Amniotic stem cell (primary cell): ENCODE measurements around the gene GP9.
"Not testable (repeated sequence)": the region's sequence is repeated elsewhere in the genome, so short reads cannot be mapped to it uniquely, and the experiment has no call there.

Experiments
- DNase-seq: peaks from one replicate; lab custom pipeline; 2025; lab: John Stamatoyannopoulos, UW

The GP9 gene

DNA sequence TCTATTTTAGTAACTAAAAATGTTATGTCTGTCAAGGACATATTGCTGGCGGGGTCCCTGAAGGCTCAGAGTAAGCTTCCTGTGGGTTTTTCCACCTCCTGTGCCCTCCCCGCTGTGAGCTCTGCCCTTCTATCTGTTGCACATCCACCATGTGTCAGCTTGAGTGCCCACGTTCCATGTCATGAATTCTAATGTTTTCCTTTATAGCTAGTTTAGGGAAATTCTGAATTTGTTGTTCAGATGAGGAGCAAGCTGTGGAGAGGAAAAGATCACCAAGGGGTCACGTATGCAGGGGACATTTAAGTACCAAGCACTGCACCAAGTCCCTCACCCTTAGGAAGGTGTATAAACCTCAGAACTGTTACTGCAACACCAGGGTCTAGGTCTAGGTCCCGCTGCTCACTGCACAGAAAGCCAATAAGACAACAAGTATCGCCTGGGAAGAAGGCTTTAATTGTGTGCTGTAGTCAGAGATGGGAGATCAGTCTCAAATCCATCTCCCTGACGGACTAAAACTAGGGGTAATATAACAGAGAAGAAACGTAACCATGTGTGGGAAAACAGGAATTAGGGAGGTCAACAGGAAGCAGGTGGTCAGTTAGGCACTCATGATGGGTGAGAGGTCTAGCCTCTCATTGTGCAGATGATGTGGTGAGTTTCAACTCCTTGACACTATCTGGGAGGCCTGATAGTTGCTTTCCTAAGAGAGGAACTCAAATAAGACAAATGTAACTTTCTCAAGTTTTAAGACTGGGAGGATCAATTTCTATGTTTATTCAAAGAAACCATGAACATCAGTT lies 9.7 kb downstream of the GP9 start:
- no peak for DNase-seq

DNA sequence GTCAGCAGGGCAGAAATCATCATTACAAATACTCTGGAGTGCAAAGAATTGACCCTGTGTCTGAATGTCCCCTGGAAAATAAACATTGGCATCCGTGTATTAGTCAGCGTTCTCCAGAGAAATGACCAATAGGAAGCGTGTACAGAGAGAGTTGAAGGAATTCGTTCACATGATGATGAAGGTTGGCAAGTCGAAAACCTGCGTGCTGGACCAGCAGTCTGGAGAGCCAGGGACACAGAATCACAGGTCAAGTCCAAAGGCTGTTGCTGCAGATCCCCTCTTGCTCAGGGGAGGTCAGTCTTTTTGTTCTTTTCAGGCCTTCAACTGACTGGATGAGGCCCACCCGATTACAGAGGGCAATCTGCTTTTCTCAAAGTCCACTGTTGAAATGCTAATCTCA lies 16.6 kb downstream of the GP9 start:
- no peak for DNase-seq

DNA sequence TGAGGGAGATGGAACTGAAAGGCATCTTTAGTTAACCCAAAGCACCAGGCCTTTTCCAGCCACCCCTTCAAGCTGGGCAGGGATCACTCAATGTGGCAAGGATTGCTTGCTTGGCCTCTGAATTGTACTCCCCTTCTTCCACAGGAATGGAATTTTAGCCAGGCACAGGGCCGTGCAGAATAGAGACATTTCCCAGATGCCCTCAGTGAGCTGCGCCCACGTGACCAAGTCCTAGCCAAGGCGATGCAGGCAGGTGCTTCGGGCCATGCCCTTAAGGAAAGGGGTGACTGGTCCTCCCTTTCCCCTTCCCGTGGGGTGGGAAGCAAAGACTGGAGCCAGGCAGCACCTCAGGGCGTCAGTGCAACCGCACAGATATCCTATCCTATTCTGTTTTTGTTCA lies 17.9 kb downstream of the GP9 start:
- no peak for DNase-seq

DNA sequence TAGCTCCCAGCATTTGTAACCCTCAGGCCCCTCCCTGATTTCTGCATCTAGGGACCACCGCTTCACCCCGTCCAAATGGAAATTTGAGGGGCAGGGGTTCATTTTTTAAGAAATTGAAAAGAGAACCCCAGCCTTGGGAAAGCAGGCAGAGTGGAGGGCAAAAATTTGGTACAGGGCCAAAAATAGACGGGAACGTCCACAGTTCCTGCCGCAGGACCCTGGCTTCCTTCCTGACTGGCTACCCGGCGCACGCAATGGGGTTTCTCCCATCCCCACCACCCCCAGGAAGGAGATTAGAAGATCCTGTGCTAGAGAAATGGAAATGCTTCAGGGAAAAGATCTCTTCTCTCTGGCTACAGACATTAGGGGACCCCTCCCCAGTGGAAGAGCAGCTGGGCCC lies 20.9 kb downstream of the GP9 start:
- DNase-seq: no peak

DNA sequence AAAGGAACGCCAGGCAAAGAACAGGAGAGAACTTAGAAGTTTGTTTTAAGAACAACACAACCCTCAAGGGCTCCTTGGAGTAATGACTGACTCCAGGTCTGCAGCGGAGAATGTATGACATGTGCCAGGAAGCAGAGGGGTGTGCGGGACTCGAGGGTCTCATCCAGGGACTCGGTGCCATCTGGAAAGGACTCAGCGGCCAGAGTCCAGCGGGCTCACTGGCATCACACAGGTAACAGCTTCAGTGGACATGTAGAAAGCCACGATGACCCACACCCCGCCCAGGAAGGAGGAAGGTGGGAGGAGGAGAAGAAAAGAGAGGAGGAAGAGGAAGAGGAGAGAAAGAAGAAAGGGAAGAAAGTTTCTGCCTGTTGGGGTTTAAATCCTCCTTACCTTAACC lies 21.4 kb downstream of the GP9 start:
- no peak for DNase-seq

DNA sequence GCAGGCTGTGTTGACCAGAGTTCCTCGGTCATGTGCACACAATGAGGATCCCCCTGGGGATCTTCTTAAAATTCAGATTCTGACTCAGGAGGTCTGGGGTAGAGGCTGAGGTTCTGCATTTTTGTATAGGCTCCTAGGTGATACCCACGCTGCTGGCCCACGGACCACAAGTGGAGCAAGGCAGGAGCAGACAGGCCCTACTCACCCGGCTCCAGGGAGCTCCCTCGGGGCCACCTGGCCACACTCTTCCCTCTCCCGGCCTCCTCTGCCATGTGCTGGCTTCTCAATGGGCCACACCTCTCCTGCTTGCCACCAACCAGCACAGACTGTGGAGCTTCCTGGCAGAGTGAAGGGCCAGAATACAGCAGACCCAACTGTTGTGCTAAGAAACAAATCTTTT lies 23.9 kb downstream of the GP9 start:
- no peak for DNase-seq

DNA sequence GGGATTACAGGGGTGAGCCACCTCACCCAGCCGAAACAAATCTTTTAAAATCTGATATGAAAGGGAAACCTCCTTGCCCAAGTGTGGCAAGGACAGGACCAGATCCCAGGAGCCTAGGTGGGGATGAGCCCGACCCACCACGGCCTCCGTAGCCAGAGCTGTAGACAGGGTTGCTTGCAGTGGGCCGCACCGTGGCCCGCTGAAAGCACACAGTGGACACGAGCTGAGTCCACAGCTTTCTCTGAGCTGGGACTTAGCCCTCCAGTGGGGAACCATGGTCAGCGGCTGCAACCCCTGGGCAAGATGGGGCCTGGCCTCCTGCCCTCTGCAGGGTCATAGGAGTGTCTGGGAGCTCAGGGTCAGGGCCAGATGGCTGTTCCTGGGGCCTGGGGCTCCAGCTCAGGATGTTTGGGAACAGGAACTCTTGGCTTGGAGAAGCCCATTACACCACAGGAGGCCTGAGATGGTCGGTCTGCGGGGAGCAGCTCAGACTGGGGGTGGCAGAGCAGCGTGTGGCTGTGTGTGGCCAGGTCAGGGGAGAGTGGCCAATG lies 24.7 kb downstream of the GP9 start:
- DNase-seq: no peak

DNA sequence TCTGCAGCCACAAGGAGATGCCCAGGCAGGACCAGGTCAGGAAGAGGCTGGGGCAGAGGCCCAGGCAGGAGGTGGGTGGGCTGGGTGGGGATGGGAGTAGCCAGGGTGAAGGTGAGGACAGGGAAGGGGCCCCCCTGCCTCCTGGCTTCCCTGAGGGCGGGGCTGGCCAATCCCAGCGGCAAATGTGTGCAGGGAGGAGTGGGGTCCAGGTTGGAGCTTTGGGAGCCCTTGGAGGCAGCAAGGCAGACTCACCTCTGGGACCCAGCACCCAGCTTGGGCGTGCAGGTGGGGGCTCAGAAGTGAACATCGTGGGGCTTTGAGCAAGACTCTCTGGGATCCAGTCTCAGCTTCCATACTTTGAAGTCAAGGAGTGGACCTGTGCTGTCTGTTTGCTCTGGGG lies 25.2 kb downstream of the GP9 start:
- DNase-seq: no peak

DNA sequence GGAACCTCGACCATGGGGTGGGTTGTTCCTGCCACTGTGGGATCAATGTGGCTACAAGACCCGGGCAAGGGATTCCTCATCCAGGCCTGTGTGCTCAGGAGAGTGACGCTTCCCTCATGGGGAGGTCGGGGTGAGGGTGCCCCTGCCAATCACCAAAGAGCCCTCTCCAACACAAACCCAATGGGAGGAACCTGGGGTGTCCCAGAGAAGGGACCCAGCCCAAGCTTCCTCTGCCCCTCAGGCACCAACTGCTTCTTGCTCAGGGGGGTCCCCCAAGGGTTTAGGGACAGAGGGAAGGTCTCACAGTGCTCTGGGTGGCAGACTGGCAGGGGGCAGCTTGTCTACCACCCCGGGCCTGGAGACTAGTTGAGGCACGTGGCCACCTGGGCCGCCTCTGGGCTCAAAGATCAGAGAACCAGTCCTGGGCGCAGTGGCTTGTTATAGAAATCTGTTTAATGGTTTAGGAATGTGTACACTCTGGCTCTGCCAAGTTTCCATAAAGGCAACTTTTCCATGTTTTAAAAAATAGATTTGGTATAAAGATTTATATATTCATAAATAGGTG lies 26.6 kb downstream of the GP9 start:
- no peak for DNase-seq

DNA sequence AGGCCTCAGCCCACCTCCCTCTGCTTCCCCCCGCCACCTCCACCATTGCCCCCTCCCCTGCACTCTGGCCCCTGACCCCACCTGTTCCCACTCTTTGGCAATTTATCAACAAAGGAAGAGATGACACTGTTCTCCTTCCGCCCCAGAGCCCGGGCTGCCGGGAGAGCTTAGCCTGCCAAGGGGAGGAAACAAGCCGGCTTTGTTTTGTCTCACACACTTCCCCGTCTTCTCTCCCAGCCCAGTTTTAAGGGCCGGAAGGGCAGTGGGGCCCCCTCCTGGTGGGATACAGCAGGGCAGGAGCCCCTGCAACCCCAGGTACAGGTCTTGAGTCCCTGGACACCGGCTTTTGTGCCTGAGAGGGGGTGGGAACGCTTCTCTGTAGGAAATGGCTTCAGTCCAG lies 27.3 kb downstream of the GP9 start:
- DNase-seq: not testable (repeated sequence)

DNA sequence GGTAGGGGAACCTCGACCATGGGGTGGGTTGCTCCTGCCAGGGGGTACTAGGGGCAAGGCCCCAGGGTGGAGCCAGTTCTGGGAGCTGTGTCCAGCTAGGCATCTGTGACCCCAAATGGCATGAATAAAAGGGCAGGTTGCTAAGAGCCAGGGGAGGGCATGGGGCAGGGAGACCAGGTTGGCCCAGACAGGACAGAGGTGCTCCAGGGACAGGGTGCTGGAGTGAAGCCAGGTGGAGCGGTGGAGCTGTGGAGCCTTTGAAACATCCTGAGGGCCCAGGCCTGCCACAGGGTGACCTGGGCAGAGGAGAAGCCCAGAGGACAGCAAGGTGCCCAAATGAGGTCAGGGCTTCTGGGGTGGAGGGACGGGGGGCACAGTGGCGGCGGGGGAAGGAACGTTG lies 27.7 kb downstream of the GP9 start:
- DNase-seq: not testable (repeated sequence)

DNA sequence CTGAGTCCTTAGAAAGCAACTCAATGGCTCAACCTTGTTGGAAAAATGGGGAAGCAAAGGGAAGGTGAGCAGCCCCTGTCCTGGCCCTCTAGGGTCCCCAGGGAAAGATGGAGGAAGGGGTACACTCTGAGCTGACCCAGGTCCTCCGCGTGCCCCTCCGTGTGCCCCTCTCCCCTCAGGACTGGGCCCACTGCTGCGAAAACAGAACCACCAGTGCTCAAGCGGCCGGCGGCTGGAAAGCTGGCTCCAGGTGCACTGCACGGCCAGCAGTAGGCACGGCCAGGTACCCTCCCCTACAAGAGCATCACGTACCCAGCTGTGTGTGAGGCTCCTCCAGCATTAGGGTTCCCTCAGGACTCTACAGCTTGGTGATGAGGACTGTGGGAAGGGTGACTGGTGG lies 34.7 kb downstream of the GP9 start:
- DNase-seq: no peak

DNA sequence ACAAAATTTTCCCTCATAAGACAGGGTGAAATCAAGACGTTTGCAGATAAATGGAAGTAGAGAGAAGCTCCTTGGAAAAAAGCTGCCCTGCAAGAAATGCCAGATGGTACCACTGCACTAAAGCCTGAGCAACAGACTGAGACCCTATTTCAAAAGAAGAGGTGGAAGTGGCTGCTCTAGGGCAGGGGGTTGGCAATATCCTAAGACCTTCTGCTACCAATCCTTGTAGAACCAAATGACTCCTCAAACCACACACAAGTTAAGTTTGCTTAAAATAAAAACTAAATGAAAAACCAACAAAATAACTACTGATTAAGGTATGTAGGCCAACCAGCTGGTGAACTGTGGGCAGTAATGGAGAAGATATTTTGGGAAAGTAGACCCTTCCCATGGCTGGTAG lies 39.7 kb downstream of the GP9 start:
- no peak for DNase-seq

DNA sequence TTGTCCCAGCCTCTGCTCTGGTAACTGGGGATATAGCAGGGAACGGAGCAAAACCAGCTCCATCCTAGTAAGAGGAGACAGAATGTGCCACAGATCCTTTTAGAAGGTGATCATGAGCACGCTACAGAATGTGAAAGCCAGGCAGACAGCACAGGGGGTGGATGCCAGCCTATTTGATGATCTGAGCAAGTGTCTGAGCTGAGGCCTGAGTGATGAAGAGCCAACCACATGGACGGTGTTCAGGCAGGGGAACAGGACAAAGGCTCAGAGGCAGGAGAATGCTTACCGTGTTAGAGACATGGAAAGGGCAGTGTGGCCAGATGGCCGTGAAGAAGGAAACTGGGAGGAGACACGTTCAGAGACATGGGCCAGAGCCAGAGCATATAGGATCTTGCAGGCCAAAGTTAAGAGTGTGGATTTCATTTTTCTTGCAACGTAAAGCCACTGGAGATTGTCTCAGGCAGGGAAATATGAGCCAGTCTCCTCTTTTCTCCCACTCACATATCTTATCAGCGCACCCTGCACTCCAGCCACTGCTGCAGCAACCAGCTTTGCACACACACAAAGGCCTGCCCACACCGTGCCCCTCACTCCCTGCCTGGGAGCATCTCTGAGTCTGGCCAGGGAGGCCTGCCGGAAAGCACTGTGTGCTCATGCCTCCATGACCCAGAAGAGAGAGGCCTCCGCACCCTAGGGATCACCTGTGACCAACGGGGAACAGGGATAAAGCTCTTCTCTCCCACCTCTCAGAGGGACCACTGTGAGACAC lies 41.0 kb downstream of the GP9 start:
- no peak for DNase-seq

DNA sequence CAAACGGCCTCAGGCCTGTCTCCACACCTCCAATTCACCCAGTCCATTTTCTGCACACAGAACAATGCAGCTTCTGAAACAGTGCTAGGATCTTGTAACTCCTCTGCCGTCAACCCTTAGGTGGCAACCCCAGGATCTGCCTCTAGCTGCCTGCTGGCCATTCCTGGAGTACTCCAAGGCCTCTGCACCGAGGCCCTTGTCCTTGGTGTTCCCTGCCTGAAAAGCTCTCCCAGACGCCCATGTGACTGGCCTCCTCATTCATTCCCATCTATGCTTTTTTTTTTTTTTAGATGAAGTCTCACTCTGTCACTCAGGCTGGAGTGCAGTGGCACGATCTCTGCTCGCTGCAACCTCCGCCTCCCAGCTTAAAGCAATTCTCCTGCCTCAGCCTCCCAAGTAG lies 42.7 kb downstream of the GP9 start:
- no peak for DNase-seq

DNA sequence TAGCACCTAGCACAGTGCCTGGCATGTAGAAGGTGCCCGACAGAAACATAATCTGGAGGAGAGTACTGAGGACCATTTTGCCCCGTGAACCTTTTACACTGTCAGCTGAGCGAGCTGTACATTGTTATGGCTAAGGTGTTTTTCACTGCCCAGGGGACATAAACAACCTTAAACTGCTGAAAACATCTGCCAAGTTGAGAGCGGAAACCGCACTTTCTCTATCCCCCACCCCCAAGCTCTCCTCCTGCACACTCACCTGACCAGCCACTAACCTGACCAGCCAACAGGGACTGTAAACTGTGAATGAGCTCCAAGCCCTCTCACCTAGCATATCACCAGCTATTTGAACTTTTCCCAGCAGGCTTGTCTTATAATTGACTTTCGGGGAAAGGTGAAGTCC lies 43.5 kb downstream of the GP9 start:
- DNase-seq: no peak

DNA sequence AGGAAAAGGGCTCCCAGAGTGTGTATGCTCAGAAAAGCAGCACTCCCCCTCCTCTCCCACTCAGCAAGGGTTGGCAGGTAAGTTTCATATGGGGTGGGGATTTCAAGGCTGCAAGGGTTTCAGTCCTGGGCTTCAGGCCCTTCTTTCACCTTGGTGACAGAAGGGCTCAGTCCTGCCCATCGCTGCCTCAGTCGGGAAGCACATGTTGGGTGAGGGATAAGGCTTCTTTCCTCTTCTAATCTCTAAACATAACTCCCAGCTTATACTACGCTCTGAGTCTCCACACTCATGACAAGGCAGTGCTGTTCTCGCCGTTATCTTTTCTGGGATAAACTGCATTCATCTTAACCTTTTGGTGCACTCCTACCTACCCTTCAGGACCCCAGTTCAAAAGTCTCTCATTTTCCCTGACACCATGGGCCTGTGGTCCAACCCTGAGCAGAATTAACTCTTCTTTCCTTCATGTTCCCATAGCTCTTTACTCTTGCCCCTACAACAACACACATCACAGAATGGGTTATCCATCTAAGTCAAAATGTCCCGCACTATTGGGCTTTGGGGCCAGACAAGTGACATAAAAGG lies 44.0 kb downstream of the GP9 start:
- DNase-seq: no peak

DNA sequence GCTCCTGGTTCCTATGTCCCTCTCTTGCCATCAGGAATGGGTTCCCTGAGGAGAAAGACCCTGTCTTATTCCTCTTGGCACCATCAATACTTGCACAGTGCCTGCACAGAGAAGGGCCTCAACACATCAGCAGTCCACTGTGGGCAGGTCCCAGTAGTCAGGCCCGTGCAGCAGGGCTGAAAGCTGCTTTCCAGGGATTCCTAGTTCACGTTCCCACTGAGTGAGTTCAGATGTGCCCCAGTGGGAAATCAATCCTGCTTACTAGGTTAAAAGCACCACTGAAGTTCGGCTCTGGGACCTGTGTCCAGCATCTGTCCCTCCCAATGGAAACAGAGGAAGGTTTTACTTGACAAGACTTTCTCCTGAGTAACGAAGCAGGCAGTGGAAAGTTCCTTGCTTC lies 45.3 kb downstream of the GP9 start:
- no peak for DNase-seq

DNA sequence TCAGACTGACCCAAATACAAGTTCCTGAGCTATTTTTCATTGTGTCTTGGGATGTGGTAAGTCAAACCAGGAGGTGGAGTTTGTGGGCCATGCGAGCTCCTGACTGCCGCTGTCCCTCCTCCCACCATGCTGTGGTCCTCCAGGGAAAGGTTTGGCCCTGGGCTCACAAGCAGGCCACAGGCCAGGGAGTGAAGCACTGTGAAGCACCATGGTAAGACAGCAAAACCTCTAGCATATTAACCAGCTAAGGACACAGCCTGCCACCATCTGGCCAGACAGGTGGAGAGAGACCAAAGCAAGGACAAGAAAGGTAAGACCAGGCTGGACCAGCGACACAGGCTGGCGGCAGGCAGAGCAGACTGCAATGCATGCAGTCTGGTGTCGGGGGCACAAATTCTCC lies 45.7 kb downstream of the GP9 start:
- DNase-seq: no peak

DNA sequence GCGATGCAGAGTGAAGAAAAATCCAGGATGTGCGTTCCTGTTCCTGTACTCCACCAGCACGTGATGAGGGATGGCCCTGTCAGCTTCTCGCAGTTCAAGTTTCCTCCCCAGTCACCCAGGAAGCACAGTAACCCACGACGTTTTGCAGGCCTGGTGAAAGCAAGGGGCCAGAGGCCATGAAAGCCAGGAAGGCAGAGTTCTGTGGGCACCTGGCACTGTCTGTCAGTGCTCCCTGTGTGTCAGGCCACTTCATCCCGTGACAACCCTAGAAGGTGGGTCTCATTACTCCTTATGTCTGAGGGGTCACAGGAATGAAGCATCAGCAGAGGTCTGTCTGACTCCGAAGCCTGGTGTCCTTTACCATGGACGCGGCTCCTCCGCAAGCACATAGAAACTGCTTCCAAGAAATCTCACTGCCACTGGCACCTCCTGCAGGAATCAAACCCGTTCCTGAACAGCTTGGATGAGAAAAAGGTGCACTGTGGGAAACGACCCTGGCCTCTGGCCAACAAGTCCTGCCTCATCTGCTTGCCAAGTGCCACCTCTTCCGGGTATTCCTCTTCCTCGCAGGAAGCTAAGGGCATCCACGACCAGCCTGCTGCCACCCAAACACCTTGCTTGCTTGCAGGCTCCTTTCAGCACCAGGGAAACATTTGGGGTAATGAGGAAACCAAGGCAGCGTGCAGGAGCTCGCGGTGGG lies 46.4 kb downstream of the GP9 start:
- DNase-seq: no peak

DNA sequence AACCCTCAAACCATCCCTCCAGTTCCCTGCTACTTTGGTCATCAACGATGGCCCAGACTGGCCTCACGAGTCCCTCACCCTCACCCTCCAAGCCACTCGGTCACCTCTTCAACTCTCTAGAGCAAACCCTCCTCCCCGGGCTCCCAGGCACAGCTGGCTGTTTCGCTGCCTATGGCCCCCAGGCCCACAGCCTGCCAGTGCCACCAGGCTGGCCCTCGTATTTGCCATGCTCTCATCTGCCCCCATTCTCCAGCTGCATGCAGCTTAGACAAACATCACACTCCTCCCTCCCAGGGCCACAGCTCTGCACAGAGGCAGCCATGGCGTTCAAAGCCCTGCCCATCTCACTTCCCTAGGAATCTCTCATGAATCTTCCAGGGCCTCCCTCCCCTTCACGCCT lies 47.2 kb downstream of the GP9 start:
- no peak for DNase-seq
